Measurements from ENCODE around the gene LDHA. TPM values are rescaled to one million over a fixed set of nuclear protein-coding genes. Genes with fewer than 3 reads are reported as not detected.

LDHA gene
- polyA plus RNA-seq, 3 donors = 191 to 501 (median 438) TPM

GRCh38 chr11:18374956-18375355 lies 19.4 kb upstream of the LDHA start:
- H3K36me3 ChIP-seq (replicated peaks in 1 of 2; ENCODE audit: control insufficient read depth in 1 of 2, insufficient read depth in 2 of 2, low read length in 2 of 2) = peaks cover 0 to 3% of the 10 kb centered on the region in 2 donors
- peaks cover 0 to 2% (median 0%) of the 10 kb centered on the region in 7 donors for H3K9me3 Mint-ChIP-seq
- no peak overlapping the region for H3K4me3 Mint-ChIP-seq

GRCh38 chr11:18375941-18376340 lies 18.4 kb upstream of the LDHA start:
- H4K20me1 ChIP-seq (ENCODE audit: insufficient read depth, low read length) = no peaks in the 10 kb centered on the region
- peaks cover 0 to 3% of the 10 kb centered on the region in 2 donors for H3K36me3 ChIP-seq (replicated peaks in 1 of 2; ENCODE audit: control insufficient read depth in 1 of 2, insufficient read depth in 2 of 2, low read length in 2 of 2)
- intact Hi-C loops (cut with micrococcal nuclease) = no loop called here
- no peaks in the 10 kb centered on the region for H3K9me3 ChIP-seq (replicated peaks in 1 of 2; ENCODE audit: control insufficient read depth in 1 of 2, insufficient read depth in 1 of 2, low read length in 2 of 2)
- H3K4me3 ChIP-seq (replicated peaks in 1 of 3; ENCODE audit: low read depth in 2 of 3, low read length in 3 of 3) = no peak overlapping the region
- H3K27ac ChIP-seq (ENCODE audit: low read depth in 1 of 2, low read length in 2 of 2) = no peak overlapping the region
- Mint-ChIP-seq H3K27me3 (ENCODE audit: low read depth in 3 of 3) (no peaks in the 10 kb centered on the region), H3K27ac (no peak overlapping the region), H3K4me1 (peaks cover 5% of the 10 kb centered on the region), H3K9me3 (peaks cover 0 to 2% (median 0%) of the 10 kb centered on the region in 7 donors), H3K36me3 (peaks cover 6 to 8% of the 10 kb centered on the region in 2 donors), H3K4me3 (no peak overlapping the region)
- H2AFZ ChIP-seq (ENCODE audit: insufficient read depth, low read depth, low read length, poor library complexity, severe bottlenecking) = no peak overlapping the region
- TF ChIP-seq CTCF (IDR thresholded peaks at IDR 0.05) = no peak
- H3K9ac ChIP-seq (ENCODE audit: insufficient read depth, low read length, poor library complexity, severe bottlenecking) = no peak overlapping the region
- DNase-seq = no peak
- peaks cover 4 to 5% of the 10 kb centered on the region in 2 donors for H3K4me1 ChIP-seq (ENCODE audit: control insufficient read depth in 1 of 2, insufficient read depth in 2 of 2, low read length in 2 of 2)
- no CpG with 5 or more reads among the region's 1 CpG for WGBS (ENCODE audit: insufficient coverage)
- H3K79me2 ChIP-seq (ENCODE audit: insufficient read depth, low read length) = no peaks in the 10 kb centered on the region
- H3K27me3 ChIP-seq (ENCODE audit: control insufficient read depth in 2 of 2, insufficient read depth in 2 of 2, low read length in 2 of 2) = no peaks in the 10 kb centered on the region
- no peak overlapping the region for H3K4me2 ChIP-seq (replicated peaks; ENCODE audit: extremely low read depth, low read length, poor library complexity, severe bottlenecking)

More at GRCh38 chr11:18374956-18375355, 19.4 kb upstream of the LDHA start:
- H3K9me3 ChIP-seq (replicated peaks in 1 of 2; ENCODE audit: control insufficient read depth in 1 of 2, insufficient read depth in 1 of 2, low read length in 2 of 2) = no peaks in the 10 kb centered on the region
- no peak for DNase-seq
- intact Hi-C loops (cut with micrococcal nuclease) = no loop called here
- no peak overlapping the region for H3K27ac ChIP-seq (ENCODE audit: low read depth in 1 of 2, low read length in 2 of 2)
- Mint-ChIP-seq H3K27ac (peak overlapping the region in 1 of 7 donors; percentile 23), H3K4me1 (peaks cover 5% of the 10 kb centered on the region), H3K36me3 (peaks cover 7 to 11% of the 10 kb centered on the region in 2 donors), H3K27me3 (ENCODE audit: low read depth in 3 of 3) (no peaks in the 10 kb centered on the region)
- H3K4me1 ChIP-seq (ENCODE audit: control insufficient read depth in 1 of 2, insufficient read depth in 2 of 2, low read length in 2 of 2) = peaks cover 4 to 5% of the 10 kb centered on the region in 2 donors
- H3K79me2 ChIP-seq (ENCODE audit: insufficient read depth, low read length) = no peaks in the 10 kb centered on the region
- H3K9ac ChIP-seq (ENCODE audit: insufficient read depth, low read length, poor library complexity, severe bottlenecking) = no peak overlapping the region
- WGBS (ENCODE audit: insufficient coverage) = no CpG with 5 or more reads among the region's 2 CpGs
- no peak overlapping the region for H2AFZ ChIP-seq (ENCODE audit: insufficient read depth, low read depth, low read length, poor library complexity, severe bottlenecking)
- no peak for TF ChIP-seq CTCF (IDR thresholded peaks at IDR 0.05)
- H3K4me3 ChIP-seq (replicated peaks in 1 of 3; ENCODE audit: low read depth in 2 of 3, low read length in 3 of 3) = no peak overlapping the region
- H4K20me1 ChIP-seq (ENCODE audit: insufficient read depth, low read length) = no peaks in the 10 kb centered on the region
- no peaks in the 10 kb centered on the region for H3K27me3 ChIP-seq (ENCODE audit: control insufficient read depth in 2 of 2, insufficient read depth in 2 of 2, low read length in 2 of 2)
- H3K4me2 ChIP-seq (replicated peaks; ENCODE audit: extremely low read depth, low read length, poor library complexity, severe bottlenecking) = no peak overlapping the region
